ENCODE data around the gene COX15. TPM values are rescaled to one million over a fixed set of nuclear protein-coding genes. Genes with fewer than 3 reads are reported as not detected.

COX15 gene
- total RNA-seq, 1 donor from 2014 or later, result 52.6 TPM

DNA sequence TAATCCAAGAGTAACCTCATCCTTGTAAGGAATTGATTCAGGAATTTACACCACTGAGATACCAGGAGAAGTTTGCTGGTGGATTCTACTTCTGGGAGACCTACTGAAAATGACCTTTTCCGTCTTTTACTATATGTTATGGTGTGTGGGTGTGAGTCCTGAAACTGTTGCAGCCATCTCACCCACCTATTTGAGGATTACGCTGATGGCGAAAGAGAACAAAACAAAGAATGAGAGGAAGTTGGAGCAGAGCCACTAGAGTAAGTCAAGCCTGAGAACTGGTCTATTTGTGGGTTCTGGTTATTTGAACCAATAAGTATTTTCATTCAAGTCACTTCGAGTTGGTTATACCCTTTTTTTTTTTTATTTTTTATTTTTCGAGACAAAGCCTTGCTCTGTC lies 37.8 kb upstream of the COX15 start:
- Mint-ChIP-seq H3K9me3 (no peaks in the 10 kb centered on the region), H3K4me3 (no peak overlapping the region), H3K36me3 (no peaks in the 10 kb centered on the region), H3K27ac (no peak overlapping the region), H3K27me3 (ENCODE audit: low read depth) (no peaks in the 10 kb centered on the region), H3K4me1 (no peaks in the 10 kb centered on the region)
- TF ChIP-seq, protein P1, sequence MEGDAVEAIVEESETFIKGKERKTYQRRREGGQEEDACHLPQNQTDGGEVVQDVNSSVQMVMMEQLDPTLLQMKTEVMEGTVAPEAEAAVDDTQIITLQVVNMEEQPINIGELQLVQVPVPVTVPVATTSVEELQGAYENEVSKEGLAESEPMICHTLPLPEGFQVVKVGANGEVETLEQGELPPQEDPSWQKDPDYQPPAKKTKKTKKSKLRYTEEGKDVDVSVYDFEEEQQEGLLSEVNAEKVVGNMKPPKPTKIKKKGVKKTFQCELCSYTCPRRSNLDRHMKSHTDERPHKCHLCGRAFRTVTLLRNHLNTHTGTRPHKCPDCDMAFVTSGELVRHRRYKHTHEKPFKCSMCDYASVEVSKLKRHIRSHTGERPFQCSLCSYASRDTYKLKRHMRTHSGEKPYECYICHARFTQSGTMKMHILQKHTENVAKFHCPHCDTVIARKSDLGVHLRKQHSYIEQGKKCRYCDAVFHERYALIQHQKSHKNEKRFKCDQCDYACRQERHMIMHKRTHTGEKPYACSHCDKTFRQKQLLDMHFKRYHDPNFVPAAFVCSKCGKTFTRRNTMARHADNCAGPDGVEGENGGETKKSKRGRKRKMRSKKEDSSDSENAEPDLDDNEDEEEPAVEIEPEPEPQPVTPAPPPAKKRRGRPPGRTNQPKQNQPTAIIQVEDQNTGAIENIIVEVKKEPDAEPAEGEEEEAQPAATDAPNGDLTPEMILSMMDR (IDR thresholded peaks at IDR 0.05; ENCODE audit: unreplicated experiment), result no peak
- DNase-seq (ENCODE audit: low spot score in 2 of 2, unreplicated experiment in 2 of 2), result no peak

DNA sequence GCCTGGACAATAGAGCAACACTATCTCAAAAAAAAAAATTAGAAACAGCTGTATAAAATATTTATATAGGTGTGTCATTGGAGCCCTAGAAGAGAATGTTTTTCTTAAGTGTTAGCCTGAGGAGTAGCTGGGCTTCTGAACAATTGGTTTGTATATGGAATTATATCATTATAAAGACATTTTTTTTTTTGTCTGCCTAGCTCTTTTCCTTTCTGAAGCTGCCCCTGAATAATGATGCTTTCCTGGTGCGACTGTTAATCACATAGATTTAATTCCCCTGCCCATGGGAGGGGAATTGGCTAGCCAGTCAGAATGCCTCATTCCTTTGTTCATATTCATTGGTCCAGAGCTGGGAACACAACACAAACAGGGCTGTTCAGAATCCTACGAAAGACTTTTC lies 36.6 kb upstream of the COX15 start:
- Mint-ChIP-seq H3K36me3 (peaks cover 3% of the 10 kb centered on the region), H3K4me1 (no peaks in the 10 kb centered on the region), H3K27me3 (ENCODE audit: low read depth) (no peaks in the 10 kb centered on the region), H3K4me3 (no peak overlapping the region), H3K27ac (no peak overlapping the region), H3K9me3 (no peaks in the 10 kb centered on the region)
- no peak for DNase-seq (ENCODE audit: low spot score in 2 of 2, unreplicated experiment in 2 of 2)
- TF ChIP-seq, protein P1 (IDR thresholded peaks at IDR 0.05; ENCODE audit: unreplicated experiment), result no peak

DNA sequence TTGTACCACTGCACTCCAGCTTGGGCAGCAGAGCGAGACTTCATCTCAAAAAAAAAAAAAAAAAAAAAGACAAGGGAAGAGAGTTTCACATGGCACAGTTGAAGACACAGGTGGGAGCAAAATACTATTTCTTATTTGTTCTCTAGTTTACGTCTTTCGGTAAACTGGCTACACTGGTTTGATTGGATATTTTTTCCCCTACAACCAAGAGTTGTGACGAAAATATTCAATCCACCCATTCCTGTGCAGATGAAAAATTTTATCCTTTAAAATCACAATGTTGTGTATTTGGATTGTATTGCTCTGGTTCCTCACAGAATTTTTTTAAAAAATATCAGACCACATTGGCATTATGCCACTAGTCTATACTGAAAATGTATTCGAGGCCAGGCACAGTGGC lies 36.0 kb upstream of the COX15 start:
- TF ChIP-seq, protein P1 (IDR thresholded peaks at IDR 0.05; ENCODE audit: unreplicated experiment), result no peak
- no peaks in the 10 kb centered on the region for H3K4me1 Mint-ChIP-seq
- H3K4me3 Mint-ChIP-seq, result no peak overlapping the region
- H3K27me3 Mint-ChIP-seq (ENCODE audit: low read depth), result no peaks in the 10 kb centered on the region
- H3K27ac Mint-ChIP-seq, result no peak overlapping the region
- H3K9me3 Mint-ChIP-seq, result peaks cover 3% of the 10 kb centered on the region
- peaks cover 6% of the 10 kb centered on the region for H3K36me3 Mint-ChIP-seq
- no peak for DNase-seq (ENCODE audit: low spot score in 2 of 2, unreplicated experiment in 2 of 2)

DNA sequence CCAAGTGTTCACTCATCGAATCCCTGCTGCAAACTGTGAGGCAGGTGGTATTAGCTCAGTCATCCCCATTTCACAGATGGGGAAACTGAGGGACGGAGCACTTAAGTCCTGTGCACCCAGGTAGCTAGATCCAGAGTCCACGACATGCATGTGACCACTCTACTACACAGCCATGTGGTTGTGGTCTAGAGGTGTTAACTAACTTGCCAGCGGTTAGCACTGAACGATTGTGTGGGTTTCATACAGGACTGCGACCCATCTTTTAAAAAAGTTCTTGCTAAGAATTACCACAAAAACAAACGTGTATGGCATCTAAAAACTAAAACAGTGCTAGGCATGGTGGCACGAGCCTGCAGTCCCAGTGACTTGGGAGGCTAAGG lies 34.4 kb upstream of the COX15 start:
- Mint-ChIP-seq H3K27me3 (ENCODE audit: low read depth) (no peaks in the 10 kb centered on the region), H3K4me1 (no peaks in the 10 kb centered on the region), H3K27ac (no peak overlapping the region), H3K36me3 (peaks cover 14% of the 10 kb centered on the region), H3K4me3 (no peak overlapping the region), H3K9me3 (peaks cover 8% of the 10 kb centered on the region)
- DNase-seq (ENCODE audit: low spot score in 2 of 2, unreplicated experiment in 2 of 2), result no peak
- TF ChIP-seq, protein P1 (IDR thresholded peaks at IDR 0.05; ENCODE audit: unreplicated experiment), result no peak

DNA sequence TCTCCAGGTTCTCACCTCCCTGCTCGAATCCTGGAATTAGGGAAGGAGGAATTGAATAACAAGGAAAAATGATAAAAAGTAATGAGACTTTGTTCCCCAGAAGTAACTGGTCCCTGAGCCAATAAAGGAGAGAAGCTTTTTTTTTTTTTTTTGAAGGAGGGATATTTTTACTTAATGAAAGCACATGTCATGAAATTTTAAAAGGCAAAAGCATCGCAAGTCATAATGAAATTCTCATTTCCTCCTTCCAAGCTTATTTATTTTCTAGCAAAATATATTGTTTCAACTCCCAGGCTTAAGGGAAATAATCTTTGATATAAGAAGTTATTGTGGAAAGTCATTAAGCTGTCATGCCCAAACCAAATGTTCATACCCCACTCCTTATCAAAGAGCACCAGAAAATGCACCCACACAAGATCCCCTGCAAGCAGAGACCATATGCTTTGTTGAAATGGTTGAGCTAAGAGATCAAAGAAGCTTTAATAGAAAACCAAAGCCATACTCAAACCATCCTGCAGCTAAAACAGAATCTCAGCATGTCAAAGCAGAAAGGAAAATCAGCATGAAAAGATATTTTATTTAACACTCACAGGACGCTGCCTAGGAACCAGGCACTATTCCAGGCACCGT lies 33.9 kb upstream of the COX15 start:
- peaks cover 16% of the 10 kb centered on the region for H3K36me3 Mint-ChIP-seq
- H3K4me3 Mint-ChIP-seq, result no peak overlapping the region

More for the DNA sequence above, 33.9 kb upstream of the COX15 start:
- Mint-ChIP-seq H3K27me3 (ENCODE audit: low read depth) (no peaks in the 10 kb centered on the region), H3K4me1 (no peaks in the 10 kb centered on the region), H3K27ac (no peak overlapping the region), H3K9me3 (peaks cover 8% of the 10 kb centered on the region)
- TF ChIP-seq, protein P1 (IDR thresholded peaks at IDR 0.05; ENCODE audit: unreplicated experiment), result no peak
- DNase-seq (ENCODE audit: low spot score in 2 of 2, unreplicated experiment in 2 of 2), result no peak

Data from mesothelial cell of epicardium (in vitro differentiated cells).